Activated T-cell treated with anti-CD3 and anti-CD28 coated beads, Interleukin-2, amount 50 U/mL, for 24 hours (primary cell): Measurements from ENCODE around the gene SLC16A12.

Source experiments
- DNase-seq: peaks from one replicate; pipeline ENCODE4 v3.0.0-alpha.2; 2020
- H3K27ac Mint-ChIP-seq: 2 replicates; pipeline ENCODE4 v1.8.0; 2020; ENCODE audit warnings: mild to moderate bottlenecking, mixed read lengths
- H3K27me3 Mint-ChIP-seq: 2 replicates; pipeline ENCODE4 v1.8.0; 2020; ENCODE audit warnings: mixed read lengths
- H3K36me3 Mint-ChIP-seq: 2 replicates; pipeline ENCODE4 v1.8.0; 2020; ENCODE audit warnings: low read depth, mixed read lengths
- H3K4me1 Mint-ChIP-seq: 2 replicates; pipeline ENCODE4 v1.8.0; 2020; ENCODE audit warnings: low read depth, mixed read lengths
- H3K4me3 Mint-ChIP-seq: 2 replicates; pipeline ENCODE4 v1.8.0; 2020; ENCODE audit warnings: mild to moderate bottlenecking, moderate library complexity, mixed read lengths
- H3K9me3 Mint-ChIP-seq: 2 replicates; pipeline ENCODE4 v1.8.0; 2020; ENCODE audit warnings: mixed read lengths

The SLC16A12 gene

GRCh38 chr10:89478085-89478738, 57.2 kb downstream of the SLC16A12 start:
- no peaks in the 10 kb centered on the region for H3K4me1 Mint-ChIP-seq

GRCh38 chr10:89476150-89476549, 59.2 kb downstream of the SLC16A12 start:
- Mint-ChIP-seq H3K36me3 (no peaks in the 10 kb centered on the region), H3K27ac (no peak overlapping the region), H3K27me3 (no peaks in the 10 kb centered on the region), H3K9me3 (no peaks in the 10 kb centered on the region), H3K4me3 (no peak overlapping the region), H3K4me1 (no peaks in the 10 kb centered on the region)
- no peak for DNase-seq

More at GRCh38 chr10:89478085-89478738, 57.2 kb downstream of the SLC16A12 start:
- Mint-ChIP-seq H3K27me3 (peaks cover 3% of the 10 kb centered on the region), H3K9me3 (no peaks in the 10 kb centered on the region), H3K36me3 (no peaks in the 10 kb centered on the region), H3K4me3 (no peak overlapping the region), H3K27ac (no peak overlapping the region)
- no peak for DNase-seq

- H3K9me3 Mint-ChIP-seq, result no peaks in the 10 kb centered on the region
- DNase-seq, result no peak
- no peaks in the 10 kb centered on the region for H3K4me1 Mint-ChIP-seq
- no peak overlapping the region for H3K4me3 Mint-ChIP-seq
- no peaks in the 10 kb centered on the region for H3K36me3 Mint-ChIP-seq
- H3K27me3 Mint-ChIP-seq, result no peaks in the 10 kb centered on the region
- H3K27ac Mint-ChIP-seq, result no peak overlapping the region
Observed at GRCh38 chr10:89475591-89475998, 59.8 kb downstream of the SLC16A12 start.

GRCh38 chr10:89475125-89475524, 60.3 kb downstream of the SLC16A12 start:
- no peaks in the 10 kb centered on the region for H3K36me3 Mint-ChIP-seq
- no peak for DNase-seq
- no peak overlapping the region for H3K27ac Mint-ChIP-seq
- no peaks in the 10 kb centered on the region for H3K27me3 Mint-ChIP-seq
- H3K4me3 Mint-ChIP-seq, result no peak overlapping the region
- H3K4me1 Mint-ChIP-seq, result no peaks in the 10 kb centered on the region
- no peaks in the 10 kb centered on the region for H3K9me3 Mint-ChIP-seq

- Mint-ChIP-seq H3K4me1 (no peaks in the 10 kb centered on the region), H3K27me3 (no peaks in the 10 kb centered on the region), H3K4me3 (no peak overlapping the region), H3K9me3 (no peaks in the 10 kb centered on the region), H3K27ac (no peak overlapping the region), H3K36me3 (no peaks in the 10 kb centered on the region)
- DNase-seq, result no peak
Observed at GRCh38 chr10:89474452-89474851, 60.9 kb downstream of the SLC16A12 start.

GRCh38 chr10:89471110-89471809, 64.1 kb downstream of the SLC16A12 start:
- Mint-ChIP-seq H3K4me1 (no peaks in the 10 kb centered on the region), H3K27me3 (no peaks in the 10 kb centered on the region), H3K36me3 (no peaks in the 10 kb centered on the region), H3K4me3 (no peak overlapping the region), H3K9me3 (no peaks in the 10 kb centered on the region), H3K27ac (no peak overlapping the region)
- DNase-seq, result no peak

- no peaks in the 10 kb centered on the region for H3K9me3 Mint-ChIP-seq
- no peaks in the 10 kb centered on the region for H3K27me3 Mint-ChIP-seq
- no peak for DNase-seq
- H3K4me1 Mint-ChIP-seq, result no peaks in the 10 kb centered on the region
- no peak overlapping the region for H3K27ac Mint-ChIP-seq
- no peaks in the 10 kb centered on the region for H3K36me3 Mint-ChIP-seq
- no peak overlapping the region for H3K4me3 Mint-ChIP-seq
Observed at GRCh38 chr10:89470628-89471027, 64.8 kb downstream of the SLC16A12 start.

- Mint-ChIP-seq H3K36me3 (no peaks in the 10 kb centered on the region), H3K27me3 (no peaks in the 10 kb centered on the region), H3K4me1 (no peaks in the 10 kb centered on the region), H3K27ac (no peak overlapping the region), H3K9me3 (no peaks in the 10 kb centered on the region), H3K4me3 (no peak overlapping the region)
- no peak for DNase-seq
Observed at GRCh38 chr10:89469517-89469916, 65.9 kb downstream of the SLC16A12 start.

GRCh38 chr10:89468191-89468965, 67.0 kb downstream of the SLC16A12 start:
- Mint-ChIP-seq H3K27me3 (no peaks in the 10 kb centered on the region), H3K4me3 (no peak overlapping the region), H3K36me3 (no peaks in the 10 kb centered on the region), H3K9me3 (no peaks in the 10 kb centered on the region), H3K4me1 (no peaks in the 10 kb centered on the region), H3K27ac (no peak overlapping the region)
- DNase-seq, result no peak

GRCh38 chr10:89466599-89467035, 68.8 kb downstream of the SLC16A12 start:
- DNase-seq, result no peak
- no peaks in the 10 kb centered on the region for H3K36me3 Mint-ChIP-seq
- no peak overlapping the region for H3K4me3 Mint-ChIP-seq
- H3K27ac Mint-ChIP-seq, result no peak overlapping the region
- no peaks in the 10 kb centered on the region for H3K4me1 Mint-ChIP-seq
- H3K27me3 Mint-ChIP-seq, result no peaks in the 10 kb centered on the region
- H3K9me3 Mint-ChIP-seq, result no peaks in the 10 kb centered on the region

- Mint-ChIP-seq H3K27me3 (peaks cover 5% of the 10 kb centered on the region), H3K27ac (no peak overlapping the region), H3K4me3 (no peak overlapping the region), H3K4me1 (no peaks in the 10 kb centered on the region), H3K36me3 (no peaks in the 10 kb centered on the region), H3K9me3 (no peaks in the 10 kb centered on the region)
- DNase-seq, result no peak
Observed at GRCh38 chr10:89465196-89465595, 70.2 kb downstream of the SLC16A12 start.

GRCh38 chr10:89463846-89464537, 71.4 kb downstream of the SLC16A12 start:
- H3K27me3 Mint-ChIP-seq, result peaks cover 5% of the 10 kb centered on the region
- H3K27ac Mint-ChIP-seq, result no peak overlapping the region
- no peak for DNase-seq
- no peaks in the 10 kb centered on the region for H3K4me1 Mint-ChIP-seq
- no peaks in the 10 kb centered on the region for H3K9me3 Mint-ChIP-seq
- no peak overlapping the region for H3K4me3 Mint-ChIP-seq
- no peaks in the 10 kb centered on the region for H3K36me3 Mint-ChIP-seq

GRCh38 chr10:89458784-89459183, 76.6 kb downstream of the SLC16A12 start:
- Mint-ChIP-seq H3K4me1 (no peaks in the 10 kb centered on the region), H3K27me3 (peaks cover 17% of the 10 kb centered on the region), H3K4me3 (no peak overlapping the region), H3K36me3 (no peaks in the 10 kb centered on the region), H3K27ac (no peak overlapping the region), H3K9me3 (no peaks in the 10 kb centered on the region)
- no peak for DNase-seq

GRCh38 chr10:89458291-89458690, 77.1 kb downstream of the SLC16A12 start:
- Mint-ChIP-seq H3K36me3 (no peaks in the 10 kb centered on the region), H3K4me1 (no peaks in the 10 kb centered on the region), H3K4me3 (no peak overlapping the region), H3K27ac (no peak overlapping the region), H3K9me3 (no peaks in the 10 kb centered on the region), H3K27me3 (peaks cover 17% of the 10 kb centered on the region)
- no peak for DNase-seq
